Neural cell (in vitro differentiated cells): ENCODE measurements around the gene PRKCE.

Experiments
- CTCF ChIP-seq: fragments of 450-650 bp; IDR thresholded peaks from 2 replicates; pipeline ENCODE4 v1.5.1; 2014; ENCODE audit warnings: antibody characterized with exemption, mild to moderate bottlenecking, moderate library complexity; ENCODE audit not compliant: poor library complexity, severe bottlenecking
- EP300 ChIP-seq: fragments of 450-650 bp; conservative IDR thresholded peaks from 2 replicates; pipeline ENCODE4 v1.6.1; 2014; ENCODE audit warnings: antibody characterized with exemption, mild to moderate bottlenecking, moderate library complexity; ENCODE audit not compliant: poor library complexity, severe bottlenecking
- EZH2 ChIP-seq: fragments of 200-600, 300-800 bp; shearing (Covaris generic), sonication (generic); IDR thresholded peaks from 2 replicates; pipeline ENCODE4 v1.6.1; 2014; ENCODE audit warnings: antibody characterized with exemption, low read length, borderline replicate concordance, mild to moderate bottlenecking; ENCODE audit not compliant: insufficient read depth, poor library complexity, severe bottlenecking
- MXI1 ChIP-seq: fragments of 450-650 bp; conservative IDR thresholded peaks from 2 replicates; pipeline ENCODE4 v1.6.1; 2014; ENCODE audit warnings: antibody characterized with exemption, mild to moderate bottlenecking; ENCODE audit not compliant: poor library complexity, severe bottlenecking
- REST ChIP-seq: IDR thresholded peaks from 2 replicates; pipeline ENCODE4 v1.6.1; 2012; ENCODE audit warnings: borderline replicate concordance

GRCh38 chr2:45925026-45925425, 273.6 kb downstream of the PRKCE start:
- no peak for TF ChIP-seq EP300
- TF ChIP-seq EZH2 = no peak
- no peak for TF ChIP-seq CTCF
- no peak for TF ChIP-seq REST
- TF ChIP-seq MXI1 = no peak
